ENCODE results near the gene MRLN. TPM values are rescaled to one million over a fixed set of nuclear protein-coding genes. Genes with fewer than 3 reads are reported as not detected.

The MRLN gene
- total RNA-seq, 2 experiments from 2014 or later = 0.56 TPM; not detected in 1

- no peak overlapping the region for H3K27ac Mint-ChIP-seq
- H3K4me3 Mint-ChIP-seq = no peak overlapping the region
- intact Hi-C loops (cut with DNase I, micrococcal nuclease) = no loop called here
- ATAC-seq (ENCODE audit: poor library complexity) = no peak
- no peak for DNase-seq
- ChIA-PET POLR2A (no interaction called here), CTCF (no interaction called here)
- H3K4me1 Mint-ChIP-seq (ENCODE audit: low read depth) = no peaks in the 10 kb centered on the region
- H3K9me3 Mint-ChIP-seq = no peaks in the 10 kb centered on the region
- H3K27me3 Mint-ChIP-seq = peaks cover 17% of the 10 kb centered on the region
- no peak overlapping the region for H3K4me3 ChIP-seq (ENCODE audit: low read length)
- H3K4me1 ChIP-seq (ENCODE audit: insufficient read depth, low read length) = no peaks in the 10 kb centered on the region
- no peaks in the 10 kb centered on the region for H3K36me3 ChIP-seq (ENCODE audit: insufficient read depth, low read length)
- no peaks in the 10 kb centered on the region for H3K27me3 ChIP-seq (ENCODE audit: control insufficient read depth in 1 of 2, insufficient read depth in 2 of 2, low read length in 2 of 2)
- no peak overlapping the region for H3K27ac ChIP-seq (ENCODE audit: low read depth in 1 of 2, low read length in 2 of 2)
- H3K36me3 Mint-ChIP-seq (ENCODE audit: low read depth) = no peaks in the 10 kb centered on the region
- TF ChIP-seq CTCF (IDR thresholded peaks at IDR 0.05) = no peak
- H3K9me3 ChIP-seq (ENCODE audit: control insufficient read depth in 1 of 2, insufficient read depth in 1 of 2, low read length in 2 of 2) = no peaks in the 10 kb centered on the region
Observed at GRCh38 chr10:59754951-59755350, 1.7 kb upstream of the MRLN start.

GRCh38 chr10:59752278-59752940, 846 bp downstream of the MRLN start:
- Mint-ChIP-seq H3K36me3 (ENCODE audit: low read depth) (no peaks in the 10 kb centered on the region), H3K27ac (no peak overlapping the region), H3K4me3 (no peak overlapping the region), H3K4me1 (ENCODE audit: low read depth) (no peaks in the 10 kb centered on the region), H3K9me3 (no peaks in the 10 kb centered on the region), H3K27me3 (peaks cover 20% of the 10 kb centered on the region)
- Histone ChIP-seq H3K9me3 (ENCODE audit: control insufficient read depth in 1 of 2, insufficient read depth in 1 of 2, low read length in 2 of 2) (no peaks in the 10 kb centered on the region), H3K4me1 (ENCODE audit: insufficient read depth, low read length) (no peaks in the 10 kb centered on the region), H3K27me3 (ENCODE audit: control insufficient read depth in 1 of 2, insufficient read depth in 2 of 2, low read length in 2 of 2) (no peaks in the 10 kb centered on the region), H3K4me3 (ENCODE audit: low read length) (no peak overlapping the region), H3K36me3 (ENCODE audit: insufficient read depth, low read length) (no peaks in the 10 kb centered on the region), H3K27ac (ENCODE audit: low read depth in 1 of 2, low read length in 2 of 2) (no peak overlapping the region)
- no peak for TF ChIP-seq CTCF (IDR thresholded peaks at IDR 0.05)
- POLR2A ChIA-PET = no interaction called here
- DNase-seq (no peak), ATAC-seq (ENCODE audit: poor library complexity) (no peak)
- intact Hi-C loops (cut with DNase I, micrococcal nuclease) = no loop called here
- CTCF ChIA-PET = no interaction called here

GRCh38 chr10:59750155-59750945, 2.9 kb downstream of the MRLN start:
- peaks cover 20% of the 10 kb centered on the region for H3K27me3 Mint-ChIP-seq
- no peak overlapping the region for H3K27ac ChIP-seq (ENCODE audit: low read depth in 1 of 2, low read length in 2 of 2)
- no peak overlapping the region for H3K27ac Mint-ChIP-seq
- H3K4me3 ChIP-seq (ENCODE audit: low read length) = no peak overlapping the region
- no peak overlapping the region for H3K4me3 Mint-ChIP-seq
- H3K27me3 ChIP-seq (ENCODE audit: control insufficient read depth in 1 of 2, insufficient read depth in 2 of 2, low read length in 2 of 2) = no peaks in the 10 kb centered on the region
- no peaks in the 10 kb centered on the region for H3K4me1 ChIP-seq (ENCODE audit: insufficient read depth, low read length)
- H3K36me3 ChIP-seq (ENCODE audit: insufficient read depth, low read length) = no peaks in the 10 kb centered on the region
- no peaks in the 10 kb centered on the region for H3K9me3 ChIP-seq (ENCODE audit: control insufficient read depth in 1 of 2, insufficient read depth in 1 of 2, low read length in 2 of 2)
- ChIA-PET POLR2A (no interaction called here), CTCF (no interaction called here)
- no peaks in the 10 kb centered on the region for H3K36me3 Mint-ChIP-seq (ENCODE audit: low read depth)
- TF ChIP-seq CTCF (IDR thresholded peaks at IDR 0.05) = no peak
- H3K9me3 Mint-ChIP-seq = no peaks in the 10 kb centered on the region
- intact Hi-C loops (cut with DNase I, micrococcal nuclease) = no loop called here
- DNase-seq (no peak), ATAC-seq (ENCODE audit: poor library complexity) (no peak)
- H3K4me1 Mint-ChIP-seq (ENCODE audit: low read depth) = no peaks in the 10 kb centered on the region
